GM21619 (cell line): ENCODE measurements around the gene DNAJB7.
A peak's percentile ranks its signal among the peaks of the same experiment; 100 is the strongest.
"Not testable (repeated sequence)": the region's sequence is repeated elsewhere in the genome, so short reads cannot be mapped to it uniquely, and the experiment has no call there.

Experiments
- ATAC-seq: cut with Tn5 transposase; IDR thresholded peaks from one replicate; pipeline ENCODE4 v1.9.1; 2021; ENCODE audit not compliant: unreplicated experiment

The DNAJB7 gene

GRCh38 chr22:40845816-40846215, 16.1 kb downstream of the DNAJB7 start:
- ATAC-seq = not testable (repeated sequence)

GRCh38 chr22:40844951-40845350, 17.0 kb downstream of the DNAJB7 start:
- no peak for ATAC-seq

GRCh38 chr22:40838486-40838885, 23.4 kb downstream of the DNAJB7 start:
- ATAC-seq = no peak

- no peak for ATAC-seq
Observed at GRCh38 chr22:40834619-40835018, 27.3 kb downstream of the DNAJB7 start.

GRCh38 chr22:40829131-40829530, 32.8 kb downstream of the DNAJB7 start:
- no peak for ATAC-seq

GRCh38 chr22:40826984-40827741, 34.8 kb downstream of the DNAJB7 start:
- ATAC-seq = no peak

GRCh38 chr22:40826292-40826691, 35.6 kb downstream of the DNAJB7 start:
- not testable (repeated sequence) for ATAC-seq

GRCh38 chr22:40823426-40823825, 38.5 kb downstream of the DNAJB7 start:
- no peak for ATAC-seq

- ATAC-seq = no peak
Observed at GRCh38 chr22:40819599-40820140, 42.2 kb downstream of the DNAJB7 start.

- peak; percentile 66 for ATAC-seq
Observed at GRCh38 chr22:40818747-40819598, 42.9 kb downstream of the DNAJB7 start, which contains the start of gene SLC25A17. Gene SLC25A17 (minus strand): TSS chr22:40819346. CDS start chr22:40819248, 98 bp downstream.

GRCh38 chr22:40818192-40818746, 43.6 kb downstream of the DNAJB7 start:
- ATAC-seq = no peak

- no peak for ATAC-seq
Observed at GRCh38 chr22:40817737-40818136, 44.2 kb downstream of the DNAJB7 start.

GRCh38 chr22:40813912-40814315, 48.0 kb downstream of the DNAJB7 start:
- ATAC-seq = no peak
